T-helper 1 cell treated with Interleukin-12 subunit alpha and Interleukin-12 subunit beta and Interleukin-4 antibody, amounts not matched to agents 30 μg/mL and 1 μg/mL, for 36 hours (primary cell): Measurements from ENCODE around the gene MAJIN.
A peak's percentile ranks its signal among the peaks of the same experiment; 100 is the strongest.

Experiments used
- H3K27ac Mint-ChIP-seq: one replicate; pipeline ENCODE4 v1.8.0; 2021; ENCODE audit warnings: mild to moderate bottlenecking, mixed read lengths
- H3K27me3 Mint-ChIP-seq: one replicate; pipeline ENCODE4 v1.8.0; 2021; ENCODE audit warnings: low read depth, mixed read lengths
- H3K36me3 Mint-ChIP-seq: one replicate; pipeline ENCODE4 v1.8.0; 2021; ENCODE audit warnings: low read depth, mixed read lengths
- H3K4me1 Mint-ChIP-seq: one replicate; pipeline ENCODE4 v1.8.0; 2021; ENCODE audit warnings: low read depth, mixed read lengths
- H3K4me3 Mint-ChIP-seq: one replicate; pipeline ENCODE4 v1.8.0; 2021; ENCODE audit warnings: mild to moderate bottlenecking, moderate library complexity, mixed read lengths
- H3K9me3 Mint-ChIP-seq: one replicate; pipeline ENCODE4 v1.8.0; 2021; ENCODE audit warnings: mixed read lengths

Gene MAJIN

DNA sequence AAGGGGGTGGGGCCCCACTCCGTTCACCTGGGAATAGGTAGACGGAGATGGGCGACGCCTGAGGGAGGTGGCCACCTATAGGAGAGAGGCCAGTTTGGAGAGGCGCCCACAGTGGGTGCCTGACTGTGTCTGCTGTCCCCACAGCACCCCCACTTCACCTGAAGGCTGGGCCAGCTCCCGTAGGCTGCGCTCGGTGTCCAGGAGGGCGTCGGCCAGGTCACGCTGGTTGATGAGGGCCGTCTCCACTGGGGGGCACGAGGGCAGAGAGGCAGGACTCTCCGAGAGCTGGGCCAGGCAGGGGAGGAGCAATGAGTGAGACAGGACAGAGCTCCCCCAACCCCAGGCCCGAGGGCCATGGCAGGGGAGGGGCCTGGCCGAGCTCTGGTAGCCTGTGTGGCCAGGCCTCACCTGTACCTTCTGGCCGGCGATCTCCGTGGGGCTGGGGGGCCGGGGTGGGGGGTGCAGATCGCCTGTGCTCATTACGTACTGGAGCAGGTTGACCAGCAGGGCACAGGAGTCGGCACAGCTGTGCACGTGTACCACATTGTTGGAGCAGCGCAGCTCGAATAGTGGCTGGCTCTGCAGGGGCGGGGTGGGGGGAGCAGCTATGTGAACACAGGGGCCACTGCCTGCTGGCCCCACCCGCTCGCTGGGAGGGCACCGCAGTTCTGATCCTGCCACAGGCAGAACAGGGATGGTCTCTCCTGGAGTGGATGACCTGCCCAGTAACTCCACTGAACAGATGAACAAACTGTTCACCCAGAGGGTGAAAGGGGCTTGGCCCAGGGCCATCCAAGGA lies 69.6 kb downstream of the MAJIN start:
- peaks cover 12% of the 10 kb centered on the region for H3K4me1 Mint-ChIP-seq
- no peak overlapping the region for H3K4me3 Mint-ChIP-seq
- peaks cover 28% of the 10 kb centered on the region for H3K36me3 Mint-ChIP-seq
- no peaks in the 10 kb centered on the region for H3K9me3 Mint-ChIP-seq
- no peaks in the 10 kb centered on the region for H3K27me3 Mint-ChIP-seq
- peak overlapping the region; percentile 80 for H3K27ac Mint-ChIP-seq

DNA sequence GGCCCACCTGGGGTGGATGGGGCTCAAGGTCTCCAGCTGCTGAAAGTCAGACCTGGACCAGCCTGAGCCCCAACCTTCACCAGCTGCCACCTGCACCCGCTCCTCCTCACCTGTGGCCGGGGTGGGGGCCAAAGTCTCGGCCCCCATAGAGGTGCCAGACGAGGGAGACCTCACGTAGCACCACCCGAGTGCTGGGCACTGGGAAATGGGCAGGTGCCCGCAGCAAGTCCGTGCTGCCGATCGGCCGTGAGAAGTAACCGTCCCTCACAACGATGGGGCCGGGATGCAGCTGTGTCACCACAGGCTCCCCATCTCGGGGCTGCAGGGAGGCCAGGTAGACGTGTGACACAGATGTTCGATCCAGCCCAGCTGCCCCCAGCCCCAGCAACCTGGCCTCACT lies 71.1 kb downstream of the MAJIN start:
- H3K9me3 Mint-ChIP-seq = no peaks in the 10 kb centered on the region
- no peak overlapping the region for H3K27ac Mint-ChIP-seq
- no peaks in the 10 kb centered on the region for H3K27me3 Mint-ChIP-seq

DNA sequence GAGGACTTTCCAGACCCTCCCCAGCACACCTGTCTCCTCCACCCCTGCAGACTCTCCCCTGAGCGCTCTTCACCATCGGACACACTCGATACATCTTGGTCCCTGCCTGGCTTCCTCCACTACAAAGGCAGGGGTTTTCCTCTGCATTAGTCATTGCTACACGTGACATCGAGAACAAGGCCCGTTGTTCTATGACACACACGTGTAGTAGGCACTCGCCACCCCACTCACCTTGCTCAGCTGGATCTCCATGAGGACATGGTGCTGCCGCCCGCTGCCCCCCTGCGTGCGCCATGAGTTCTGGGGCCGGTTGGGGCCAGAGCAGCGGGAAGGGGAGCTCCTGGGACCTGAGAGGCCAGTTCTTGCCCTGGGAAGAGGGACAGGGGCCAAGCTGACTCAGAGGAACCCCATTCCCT lies 71.6 kb downstream of the MAJIN start:
- peaks cover 12% of the 10 kb centered on the region for H3K4me1 Mint-ChIP-seq
- H3K36me3 Mint-ChIP-seq = peaks cover 21% of the 10 kb centered on the region
- peak overlapping the region; percentile 88 for H3K27ac Mint-ChIP-seq
- H3K9me3 Mint-ChIP-seq = no peaks in the 10 kb centered on the region
- no peaks in the 10 kb centered on the region for H3K27me3 Mint-ChIP-seq
- H3K4me3 Mint-ChIP-seq = peak overlapping the region; percentile 59

More for the DNA sequence above, 71.1 kb downstream of the MAJIN start:
- peaks cover 25% of the 10 kb centered on the region for H3K36me3 Mint-ChIP-seq
- H3K4me3 Mint-ChIP-seq = no peak overlapping the region
- peaks cover 12% of the 10 kb centered on the region for H3K4me1 Mint-ChIP-seq

DNA sequence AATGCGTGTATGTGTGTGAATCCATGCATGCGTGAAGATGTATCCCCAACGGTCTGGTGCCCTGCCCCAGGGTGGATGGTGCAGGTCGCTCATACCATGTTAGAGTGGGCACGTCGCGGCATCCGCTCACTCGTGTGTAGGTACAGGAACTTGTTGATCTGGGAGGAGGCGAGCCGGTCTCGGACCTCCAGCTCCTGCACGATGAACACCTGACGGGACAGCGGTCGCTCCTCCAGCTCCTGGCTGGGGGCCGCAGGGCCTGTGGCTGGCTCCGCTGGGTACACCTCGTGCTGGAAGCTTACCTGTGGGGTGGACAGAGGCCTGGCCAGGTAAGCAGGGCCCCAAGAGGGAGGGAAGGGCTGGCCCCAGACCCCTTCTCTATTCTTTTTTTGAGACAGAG lies 73.4 kb downstream of the MAJIN start:
- Mint-ChIP-seq H3K36me3 (peaks cover 18% of the 10 kb centered on the region), H3K27me3 (no peaks in the 10 kb centered on the region), H3K27ac (peak overlapping the region; percentile 31), H3K9me3 (no peaks in the 10 kb centered on the region), H3K4me3 (no peak overlapping the region), H3K4me1 (peaks cover 16% of the 10 kb centered on the region)

DNA sequence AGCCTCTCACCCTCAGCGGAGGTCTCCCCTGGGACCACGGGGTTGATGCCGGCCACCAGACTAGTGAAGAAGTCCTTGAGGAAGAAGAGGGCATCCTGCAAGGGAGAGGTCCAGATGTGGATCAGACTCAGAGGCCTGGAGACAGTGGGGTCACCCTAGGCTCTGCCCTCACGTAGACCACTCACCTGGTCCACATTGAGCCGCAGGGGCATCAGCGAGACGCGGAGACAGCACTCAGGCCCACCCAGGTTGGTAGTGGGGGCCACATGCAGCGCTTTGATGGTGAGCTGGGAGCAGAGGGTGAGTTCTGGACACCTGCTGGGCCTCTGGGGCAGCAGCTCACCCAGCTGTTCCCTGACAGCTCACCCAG lies 73.8 kb downstream of the MAJIN start:
- H3K27ac Mint-ChIP-seq = no peak overlapping the region
- no peaks in the 10 kb centered on the region for H3K27me3 Mint-ChIP-seq
- H3K36me3 Mint-ChIP-seq = peaks cover 18% of the 10 kb centered on the region
- no peaks in the 10 kb centered on the region for H3K9me3 Mint-ChIP-seq
- H3K4me3 Mint-ChIP-seq = no peak overlapping the region
- H3K4me1 Mint-ChIP-seq = peaks cover 16% of the 10 kb centered on the region

DNA sequence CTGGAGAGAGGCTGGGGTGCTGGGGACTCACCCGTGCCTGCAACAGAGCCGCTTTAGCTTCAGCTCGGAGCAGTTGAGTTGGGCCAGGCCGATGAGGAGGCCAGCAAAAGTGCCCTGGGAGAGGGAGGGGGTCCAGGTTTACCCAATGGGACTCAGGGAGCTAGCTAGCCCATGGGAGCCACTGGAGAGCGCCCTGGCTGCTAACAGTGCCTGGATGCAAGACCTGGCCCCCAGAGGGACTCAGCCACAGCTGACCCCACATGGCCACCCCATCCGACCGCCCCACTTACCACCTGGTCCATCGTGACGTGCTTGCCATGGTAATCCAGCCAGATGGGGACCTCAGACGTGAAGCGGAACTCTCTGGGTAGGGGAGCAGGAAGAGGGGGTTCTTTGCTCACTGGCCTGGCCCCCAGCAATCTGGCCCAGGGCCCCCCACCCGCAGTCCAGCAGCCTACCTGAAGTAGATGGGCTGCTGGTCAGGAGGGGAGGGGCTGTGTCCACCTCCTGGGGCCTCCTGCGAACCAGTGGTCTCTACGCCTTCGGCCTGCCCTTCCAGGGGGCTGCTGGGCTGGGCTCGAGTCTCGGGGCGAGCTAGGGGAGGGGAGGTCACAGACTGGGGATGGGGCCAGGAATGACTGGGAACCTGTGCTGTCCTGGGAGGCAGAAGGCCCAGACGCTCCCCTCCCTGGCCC lies 74.4 kb downstream of the MAJIN start:
- peaks cover 18% of the 10 kb centered on the region for H3K36me3 Mint-ChIP-seq
- H3K27ac Mint-ChIP-seq = no peak overlapping the region

DNA sequence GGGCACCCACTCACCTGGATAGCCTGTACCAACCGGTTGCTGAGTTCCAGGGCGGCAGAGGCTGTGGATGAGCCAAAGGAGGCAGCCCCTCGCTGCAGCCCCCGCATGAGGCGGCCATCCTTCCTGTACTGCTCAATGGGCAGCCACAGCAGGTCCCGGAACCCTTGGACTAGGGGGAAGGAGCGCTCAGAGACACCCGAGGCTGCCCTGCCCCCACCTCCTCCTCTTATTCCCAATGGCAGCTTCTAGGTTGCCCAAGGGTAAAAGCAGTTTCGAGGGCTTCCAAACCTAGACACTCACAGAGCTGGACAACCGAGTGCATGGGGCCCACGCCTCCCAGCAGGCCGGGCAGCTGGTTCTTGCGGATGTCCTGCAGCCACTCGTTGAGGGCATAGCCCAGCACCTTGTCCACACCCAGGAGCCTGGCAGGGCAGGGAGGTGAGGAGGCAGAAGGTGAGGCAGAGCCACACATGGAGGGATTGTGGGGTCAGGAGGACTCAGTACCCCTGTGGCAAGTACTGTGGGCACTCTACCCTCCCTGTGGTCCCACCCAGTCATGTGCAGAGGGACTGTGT lies 75.4 kb downstream of the MAJIN start:
- H3K4me3 Mint-ChIP-seq = no peak overlapping the region
- peaks cover 14% of the 10 kb centered on the region for H3K36me3 Mint-ChIP-seq
- H3K27me3 Mint-ChIP-seq = no peaks in the 10 kb centered on the region
- H3K4me1 Mint-ChIP-seq = peaks cover 12% of the 10 kb centered on the region
- no peak overlapping the region for H3K27ac Mint-ChIP-seq
- no peaks in the 10 kb centered on the region for H3K9me3 Mint-ChIP-seq

More for the DNA sequence above, 74.4 kb downstream of the MAJIN start:
- Mint-ChIP-seq H3K4me1 (peaks cover 16% of the 10 kb centered on the region), H3K9me3 (no peaks in the 10 kb centered on the region), H3K4me3 (no peak overlapping the region), H3K27me3 (no peaks in the 10 kb centered on the region)

DNA sequence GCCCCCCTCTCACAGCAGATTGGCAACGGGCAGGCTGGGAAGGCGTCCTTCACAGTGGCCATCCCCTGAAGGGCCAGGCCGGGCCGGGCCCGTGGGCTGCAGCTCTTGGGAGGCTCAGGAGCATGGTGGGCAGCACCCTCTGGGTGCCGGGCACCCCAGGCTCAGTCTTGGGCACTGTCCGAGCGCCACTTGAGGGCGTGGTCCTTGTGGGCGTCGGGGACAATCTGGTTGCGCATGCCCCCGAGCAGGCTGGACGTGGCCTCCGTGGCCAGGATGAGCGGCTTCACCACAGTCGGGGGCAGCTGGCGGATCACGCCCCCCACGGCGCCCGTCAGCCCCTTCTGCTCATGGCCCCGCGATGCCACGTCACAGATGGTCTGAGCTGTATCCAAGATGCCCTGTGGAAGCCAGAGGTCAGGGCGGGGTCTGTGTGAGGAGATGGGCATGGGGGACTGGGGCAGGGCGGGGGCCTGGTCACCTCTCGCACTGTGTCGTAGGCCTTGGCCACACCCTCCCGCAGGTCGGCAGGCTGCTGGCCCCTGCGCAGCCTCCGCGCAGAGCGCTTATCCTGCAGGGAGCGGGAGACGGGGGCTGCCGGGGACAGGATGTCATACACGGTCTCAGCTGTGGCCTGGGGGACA lies 77.0 kb downstream of the MAJIN start:
- Mint-ChIP-seq H3K9me3 (no peaks in the 10 kb centered on the region), H3K27ac (no peak overlapping the region), H3K36me3 (peaks cover 8% of the 10 kb centered on the region), H3K27me3 (no peaks in the 10 kb centered on the region), H3K4me1 (peaks cover 6% of the 10 kb centered on the region), H3K4me3 (no peak overlapping the region)

DNA sequence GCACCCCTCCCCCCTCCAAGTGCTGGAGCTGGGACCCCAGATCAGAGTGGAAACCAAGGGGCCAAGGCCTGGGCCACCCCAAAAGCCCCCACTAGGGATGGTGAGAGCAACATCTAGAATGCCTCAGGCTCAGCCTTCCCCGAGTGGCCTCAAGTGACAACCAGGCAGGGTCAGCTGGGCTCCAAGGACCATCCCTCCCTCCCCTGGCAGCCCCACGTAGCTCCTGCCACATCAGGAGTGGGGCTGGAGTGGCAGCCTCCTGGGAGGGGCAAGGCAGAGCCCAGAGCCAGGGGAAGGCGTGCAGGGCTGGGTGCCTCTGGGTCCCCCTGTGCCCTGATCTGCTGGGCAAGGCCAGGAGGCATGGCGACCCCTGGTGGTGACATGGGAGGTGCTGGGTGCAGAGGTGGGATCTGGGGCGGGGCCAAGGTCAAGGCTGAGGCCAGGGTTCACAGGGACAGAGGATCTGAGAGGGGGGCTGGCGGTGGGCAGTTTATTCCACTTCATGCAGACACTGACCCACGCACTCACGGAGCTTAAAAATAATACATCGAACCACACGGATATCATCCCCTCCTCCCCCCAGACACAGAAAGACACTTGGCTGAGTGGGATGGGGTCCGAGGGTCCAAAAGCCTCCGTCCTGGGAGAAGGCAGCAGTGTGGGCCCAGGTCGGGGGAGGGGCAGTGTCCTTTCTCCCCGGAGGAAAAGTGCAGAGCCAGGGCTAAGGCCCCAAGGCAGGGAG lies 77.7 kb downstream of the MAJIN start:
- H3K4me3 Mint-ChIP-seq = no peak overlapping the region
- H3K4me1 Mint-ChIP-seq = peaks cover 4% of the 10 kb centered on the region
- no peaks in the 10 kb centered on the region for H3K27me3 Mint-ChIP-seq
- no peak overlapping the region for H3K27ac Mint-ChIP-seq
- H3K9me3 Mint-ChIP-seq = no peaks in the 10 kb centered on the region
- peaks cover 6% of the 10 kb centered on the region for H3K36me3 Mint-ChIP-seq

DNA sequence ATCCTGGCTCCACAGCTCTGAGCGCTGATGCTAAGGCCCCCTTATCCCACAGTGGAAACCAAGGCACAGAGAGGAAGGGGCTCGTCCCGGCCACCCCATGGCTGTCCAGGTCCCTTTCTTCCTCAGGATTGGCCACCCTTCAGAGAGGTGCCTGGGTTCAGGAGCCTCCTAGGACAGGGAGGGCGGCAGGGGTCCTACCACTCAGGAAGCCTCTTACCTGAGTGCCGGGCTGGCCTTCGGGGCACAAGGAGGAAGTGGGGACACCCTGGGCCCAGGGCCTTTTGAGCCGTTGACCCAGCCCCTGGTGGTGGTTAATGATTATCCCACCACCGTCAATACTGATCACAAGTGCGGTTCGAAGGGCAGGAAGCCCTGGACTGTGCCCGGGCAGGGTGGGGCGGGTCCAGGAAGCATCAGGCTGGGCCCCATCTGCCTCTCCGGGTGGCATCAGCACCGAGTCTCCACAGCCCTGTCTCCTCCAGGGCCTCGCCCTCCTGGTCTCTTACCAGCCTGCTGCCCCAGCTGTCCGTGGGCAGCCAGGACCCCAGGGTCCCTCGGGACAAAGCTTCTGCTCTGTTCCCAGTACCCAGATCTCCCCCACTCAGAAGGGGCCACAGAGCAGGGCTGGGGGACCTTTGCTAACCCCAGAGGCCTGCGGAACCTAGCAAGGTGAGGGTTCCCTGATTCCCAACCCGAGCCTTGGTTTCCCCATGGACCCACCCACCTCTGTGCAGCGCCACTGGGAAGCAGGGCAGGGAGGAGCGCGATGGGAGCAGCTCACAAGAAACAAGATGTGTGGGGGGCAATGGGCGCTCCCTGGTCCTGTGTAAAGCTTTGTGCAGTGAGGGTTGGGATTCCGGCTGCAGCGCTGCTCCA lies 78.5 kb downstream of the MAJIN start:
- Mint-ChIP-seq H3K27me3 (no peaks in the 10 kb centered on the region), H3K36me3 (peaks cover 6% of the 10 kb centered on the region), H3K4me3 (no peak overlapping the region), H3K27ac (no peak overlapping the region), H3K9me3 (no peaks in the 10 kb centered on the region), H3K4me1 (peaks cover 4% of the 10 kb centered on the region)

DNA sequence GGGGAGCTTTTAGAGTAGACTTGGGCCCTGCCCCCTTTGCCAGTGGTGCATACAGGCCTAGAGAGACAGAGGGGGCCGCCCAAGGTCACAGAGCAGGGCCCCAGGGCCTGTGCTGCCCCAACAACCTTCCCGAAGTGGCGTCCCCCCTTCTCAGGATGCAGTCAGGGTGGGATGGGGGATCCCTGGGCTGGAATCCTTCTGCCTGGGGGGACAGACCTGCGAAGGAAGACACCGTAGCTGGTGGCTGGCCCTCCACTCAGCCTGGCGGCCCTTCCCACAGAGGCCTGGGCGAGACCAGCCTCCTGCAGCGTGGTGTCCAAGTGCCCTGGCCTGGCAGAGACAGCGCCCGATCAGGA lies 79.1 kb downstream of the MAJIN start:
- Mint-ChIP-seq H3K36me3 (peaks cover 2% of the 10 kb centered on the region), H3K9me3 (no peaks in the 10 kb centered on the region), H3K4me3 (no peak overlapping the region), H3K27me3 (no peaks in the 10 kb centered on the region), H3K4me1 (peaks cover 8% of the 10 kb centered on the region), H3K27ac (no peak overlapping the region)

DNA sequence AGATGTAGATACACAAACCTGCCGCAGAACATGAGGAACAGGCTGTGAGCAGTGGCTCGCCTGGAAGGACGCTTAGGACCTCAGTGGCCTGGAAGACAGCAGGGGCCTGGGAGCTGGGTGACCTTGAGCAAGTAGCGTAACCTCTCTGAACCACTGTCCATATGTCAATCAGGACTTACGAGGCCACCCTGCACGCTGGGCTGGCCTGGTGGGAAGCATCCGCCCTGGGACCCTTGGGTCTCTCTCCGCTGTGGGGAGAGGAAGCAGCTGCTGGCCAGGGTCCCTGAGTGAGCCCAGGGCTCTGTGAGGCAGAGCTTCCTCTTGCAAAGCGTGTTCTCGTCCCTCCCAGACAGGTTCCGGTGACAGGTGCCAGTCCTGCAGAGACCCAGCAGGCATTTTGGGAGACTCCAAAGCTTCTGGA lies 79.5 kb downstream of the MAJIN start:
- Mint-ChIP-seq H3K36me3 (peaks cover under 1% of the 10 kb centered on the region), H3K4me1 (peaks cover 10% of the 10 kb centered on the region), H3K4me3 (no peak overlapping the region), H3K9me3 (no peaks in the 10 kb centered on the region), H3K27ac (no peak overlapping the region), H3K27me3 (no peaks in the 10 kb centered on the region)

DNA sequence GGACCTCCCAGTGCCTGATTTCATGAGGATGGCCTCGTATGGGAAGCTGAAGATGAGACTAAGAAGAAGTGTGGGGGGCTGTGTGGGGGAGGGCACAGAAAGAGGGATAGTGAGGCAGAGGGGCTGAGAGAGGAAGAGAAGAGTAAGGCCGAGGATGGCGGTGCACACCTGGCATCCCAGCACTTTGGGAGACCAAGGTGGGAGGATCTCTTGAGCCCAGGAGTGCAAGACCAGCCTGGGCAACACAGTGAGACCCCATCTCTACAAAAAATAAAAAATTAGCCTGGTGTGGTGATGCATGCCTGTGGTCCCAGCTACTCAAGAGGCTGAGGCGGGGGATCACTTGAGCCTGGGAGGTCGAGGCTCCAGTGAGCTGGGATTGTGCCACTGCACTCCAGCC lies 80.0 kb downstream of the MAJIN start:
- no peaks in the 10 kb centered on the region for H3K36me3 Mint-ChIP-seq
- no peaks in the 10 kb centered on the region for H3K27me3 Mint-ChIP-seq
- H3K9me3 Mint-ChIP-seq = no peaks in the 10 kb centered on the region
- no peak overlapping the region for H3K4me3 Mint-ChIP-seq
- no peak overlapping the region for H3K27ac Mint-ChIP-seq
- peaks cover 12% of the 10 kb centered on the region for H3K4me1 Mint-ChIP-seq
